ENCODE measurements around the gene HECTD4.
A peak's percentile ranks its signal among the peaks of the same experiment; 100 is the strongest.

The HECTD4 gene

GRCh38 chr12:112194601-112195247 is 187.5 kb downstream of the HECTD4 start:
- DNase-seq, result no peak

GRCh38 chr12:112192475-112192874 is 189.8 kb downstream of the HECTD4 start:
- DNase-seq, result no peak

GRCh38 chr12:112191840-112192321 is 190.3 kb downstream of the HECTD4 start:
- DNase-seq, result no peak

- DNase-seq, result no peak
Measured at GRCh38 chr12:112191201-112191600, 191.0 kb downstream of the HECTD4 start.

- peak; percentile 30 for DNase-seq
Measured at GRCh38 chr12:112190231-112191025, 191.8 kb downstream of the HECTD4 start.

GRCh38 chr12:112188130-112188830 is 194.0 kb downstream of the HECTD4 start:
- DNase-seq, result no peak

GRCh38 chr12:112185093-112185923 is 196.9 kb downstream of the HECTD4 start:
- DNase-seq, result no peak

- DNase-seq, result no peak
Measured at GRCh38 chr12:112184056-112184887, 198.0 kb downstream of the HECTD4 start.

- no peak for DNase-seq
Measured at GRCh38 chr12:112183141-112184021, 198.8 kb downstream of the HECTD4 start.

GRCh38 chr12:112182499-112182898 is 199.7 kb downstream of the HECTD4 start:
- no peak for DNase-seq

GRCh38 chr12:112180422-112180821 is 201.8 kb downstream of the HECTD4 start:
- DNase-seq, result no peak

GRCh38 chr12:112179916-112180315 is 202.3 kb downstream of the HECTD4 start:
- no peak for DNase-seq

- DNase-seq, result no peak
Measured at GRCh38 chr12:112179341-112179740, 202.9 kb downstream of the HECTD4 start.

- DNase-seq, result no peak
Measured at GRCh38 chr12:112178796-112179195, 203.4 kb downstream of the HECTD4 start.

GRCh38 chr12:112176321-112177010 is 205.8 kb downstream of the HECTD4 start:
- no peak for DNase-seq

GRCh38 chr12:112175361-112176155 is 206.7 kb downstream of the HECTD4 start:
- DNase-seq, result no peak

GRCh38 chr12:112172556-112173324 is 209.5 kb downstream of the HECTD4 start:
- DNase-seq, result no peak

- DNase-seq, result no peak
Measured at GRCh38 chr12:112170971-112171596, 211.1 kb downstream of the HECTD4 start.

All from NCI-H526 treated with DMSO at 0.1 percent for 48 hours (cell line).